GM10266 (cell line): ENCODE results near the gene NRXN3.

Source experiments
- DNase-seq: peaks from one replicate; pipeline ENCODE4 v3.0.0; 2012; ENCODE audit errors: extremely low spot score
- TF ChIP-seq, protein P1 (sequence below): IDR thresholded peaks from 2 replicates; pipeline ENCODE4 v1.5.1; 2012; ENCODE audit warnings: mild to moderate bottlenecking, low read depth; ENCODE audit not compliant: control insufficient read depth, insufficient read depth; ENCODE audit errors: missing control alignments

Gene NRXN3

DNA sequence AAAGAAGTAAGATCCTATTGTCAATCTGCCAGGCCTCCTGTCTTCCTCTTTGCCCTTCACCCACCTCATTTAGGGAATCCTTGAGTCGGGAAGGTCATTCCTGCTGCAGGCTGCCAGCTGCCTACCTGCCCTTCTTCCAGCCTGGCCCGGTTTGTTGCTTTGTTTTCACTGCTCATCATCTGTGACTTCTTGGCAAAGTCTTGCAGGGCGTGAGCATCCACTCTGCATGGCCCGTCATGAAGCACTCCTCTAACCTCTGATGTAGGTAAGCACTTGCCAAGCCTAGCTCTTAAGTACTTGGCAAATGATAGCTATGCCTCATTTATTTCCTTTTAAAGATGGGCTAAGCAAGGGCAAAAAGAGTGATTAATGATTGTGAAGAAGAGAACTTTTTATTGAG is 192.8 kb downstream of the NRXN3 start:
- no peak for DNase-seq
- TF ChIP-seq, protein P1, sequence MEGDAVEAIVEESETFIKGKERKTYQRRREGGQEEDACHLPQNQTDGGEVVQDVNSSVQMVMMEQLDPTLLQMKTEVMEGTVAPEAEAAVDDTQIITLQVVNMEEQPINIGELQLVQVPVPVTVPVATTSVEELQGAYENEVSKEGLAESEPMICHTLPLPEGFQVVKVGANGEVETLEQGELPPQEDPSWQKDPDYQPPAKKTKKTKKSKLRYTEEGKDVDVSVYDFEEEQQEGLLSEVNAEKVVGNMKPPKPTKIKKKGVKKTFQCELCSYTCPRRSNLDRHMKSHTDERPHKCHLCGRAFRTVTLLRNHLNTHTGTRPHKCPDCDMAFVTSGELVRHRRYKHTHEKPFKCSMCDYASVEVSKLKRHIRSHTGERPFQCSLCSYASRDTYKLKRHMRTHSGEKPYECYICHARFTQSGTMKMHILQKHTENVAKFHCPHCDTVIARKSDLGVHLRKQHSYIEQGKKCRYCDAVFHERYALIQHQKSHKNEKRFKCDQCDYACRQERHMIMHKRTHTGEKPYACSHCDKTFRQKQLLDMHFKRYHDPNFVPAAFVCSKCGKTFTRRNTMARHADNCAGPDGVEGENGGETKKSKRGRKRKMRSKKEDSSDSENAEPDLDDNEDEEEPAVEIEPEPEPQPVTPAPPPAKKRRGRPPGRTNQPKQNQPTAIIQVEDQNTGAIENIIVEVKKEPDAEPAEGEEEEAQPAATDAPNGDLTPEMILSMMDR, result no peak

DNA sequence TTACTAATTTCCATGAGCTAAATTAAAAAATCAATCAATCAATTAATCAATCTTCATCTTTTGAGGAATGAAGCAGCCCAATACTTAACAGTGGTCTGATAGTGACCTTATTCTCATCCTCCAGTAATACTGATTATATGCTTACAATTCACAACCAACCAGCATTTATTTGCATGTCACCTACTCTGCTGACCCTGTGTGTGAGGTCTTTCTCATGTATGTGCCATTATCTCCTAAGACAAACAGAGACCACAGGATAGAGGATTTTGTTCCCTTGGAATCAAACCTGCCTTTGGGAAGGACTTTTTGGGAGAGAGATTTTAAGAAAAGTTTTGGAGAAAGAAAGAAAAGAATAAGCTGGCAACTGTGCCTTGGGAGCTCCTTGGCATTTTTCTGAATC is 197.2 kb downstream of the NRXN3 start:
- TF ChIP-seq, protein P1, result no peak
- no peak for DNase-seq

DNA sequence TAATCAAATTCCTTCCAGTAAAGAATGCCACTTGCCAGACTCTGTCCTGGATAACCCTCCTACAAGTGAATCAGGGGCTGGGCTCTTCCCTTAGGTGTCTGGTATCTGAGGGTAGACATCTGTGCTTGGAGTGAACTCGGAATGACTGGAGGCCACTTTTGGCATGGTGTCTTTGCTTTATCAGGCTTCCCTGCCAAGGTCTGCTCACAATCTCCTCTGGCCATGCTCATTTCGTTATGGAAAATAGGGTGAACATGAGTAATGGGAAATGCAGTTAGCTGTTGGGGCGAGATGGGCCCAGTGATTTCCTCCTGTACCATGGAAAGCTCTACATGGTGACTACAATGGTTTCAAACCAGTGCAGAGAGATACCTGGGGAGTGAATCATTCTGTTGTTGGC is 212.9 kb downstream of the NRXN3 start:
- DNase-seq, result no peak
- TF ChIP-seq, protein P1, result no peak

DNA sequence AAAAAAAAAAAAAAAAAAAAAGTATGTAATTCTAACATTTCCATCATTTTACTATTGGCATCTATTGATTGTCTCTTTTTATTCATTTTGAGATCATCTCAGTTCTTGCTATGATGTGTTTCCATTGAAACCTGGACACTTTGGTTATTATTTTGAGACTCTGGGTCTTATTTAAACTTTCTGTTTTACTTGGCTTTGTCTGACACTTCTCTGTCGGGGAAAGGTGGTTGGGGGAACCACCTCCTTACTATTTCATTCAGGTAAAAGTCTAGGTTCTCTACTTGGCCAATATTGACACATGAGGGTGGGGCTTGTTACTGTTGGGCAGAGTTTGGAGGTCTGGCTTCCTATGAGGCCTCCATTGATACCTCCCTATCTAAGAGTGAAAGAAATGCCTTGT is 228.0 kb downstream of the NRXN3 start:
- DNase-seq, result no peak
- TF ChIP-seq, protein P1, result no peak

DNA sequence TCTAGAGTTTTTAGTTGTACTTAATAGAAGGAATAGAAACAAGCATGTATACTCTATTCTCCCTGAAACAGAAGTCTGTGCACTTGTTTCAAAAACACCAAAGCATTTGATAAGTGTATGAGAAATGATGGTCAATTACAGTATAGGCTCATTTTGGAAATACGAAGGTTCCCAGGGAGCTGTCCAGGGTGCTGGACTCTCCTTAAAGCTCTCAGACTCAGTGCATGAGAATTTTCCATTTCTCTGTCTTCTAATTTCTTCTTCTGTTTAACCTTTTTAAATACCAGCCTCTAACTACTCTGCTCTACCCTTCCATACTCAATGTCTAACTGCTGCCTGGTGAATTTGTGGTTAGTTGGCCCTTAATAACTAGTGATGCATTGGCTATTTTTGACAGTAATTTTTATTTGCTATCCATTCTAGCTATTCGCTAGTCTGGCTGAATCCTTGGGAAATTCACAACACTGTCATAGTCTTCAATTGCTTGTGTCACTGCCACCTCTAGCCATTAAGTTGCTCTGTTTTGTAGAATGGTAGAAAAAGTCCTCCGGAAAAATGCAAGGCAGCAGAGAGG is 229.2 kb downstream of the NRXN3 start:
- TF ChIP-seq, protein P1, result no peak
- DNase-seq, result no peak

DNA sequence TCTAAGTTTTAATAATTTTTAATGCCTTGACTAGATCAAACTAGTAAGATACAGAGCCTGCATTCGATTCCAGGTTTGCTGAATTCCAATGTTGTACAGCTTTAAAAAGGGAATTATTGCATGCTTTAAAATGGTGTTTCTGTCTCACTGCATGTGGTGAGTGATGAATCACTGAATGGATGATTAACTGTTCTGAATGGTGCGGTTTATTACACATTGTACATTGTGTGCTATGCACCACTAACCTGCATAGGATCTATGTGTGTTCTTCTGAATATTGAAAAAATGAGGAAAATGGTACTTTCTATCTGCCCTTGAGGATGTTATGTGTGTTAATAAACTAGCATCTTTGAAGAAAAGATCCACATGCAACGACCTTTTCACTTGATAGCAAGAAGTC is 231.7 kb downstream of the NRXN3 start:
- DNase-seq, result no peak

DNA sequence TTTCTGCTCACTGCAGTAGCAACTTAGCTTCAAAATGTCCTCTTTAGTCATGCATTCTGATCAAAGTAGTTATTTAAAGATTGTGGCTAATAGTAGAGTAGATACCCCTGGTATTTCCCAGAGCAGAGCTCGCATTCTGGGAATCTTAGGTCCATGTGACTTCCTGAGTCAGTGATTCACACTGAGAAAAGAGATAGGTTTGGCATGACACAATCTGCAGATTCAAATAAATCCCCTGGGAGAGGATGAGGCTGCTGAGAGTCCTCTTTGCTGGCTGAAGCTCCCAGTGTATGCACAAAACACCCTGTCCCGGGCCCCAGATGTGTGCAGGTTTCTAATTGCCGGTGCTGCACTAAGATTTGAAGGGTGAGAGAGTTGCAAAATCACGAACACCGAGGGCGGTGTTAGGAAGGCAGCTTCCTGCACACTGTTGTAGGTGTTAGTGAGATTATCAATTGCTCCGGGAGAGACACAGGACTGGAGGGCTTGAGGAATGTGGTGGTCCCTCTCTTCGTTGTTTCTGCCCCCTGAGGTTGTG is 233.2 kb downstream of the NRXN3 start:
- peak; percentile 22 for DNase-seq
- TF ChIP-seq, protein P1, result no peak

More for the DNA sequence above, 231.7 kb downstream of the NRXN3 start:
- TF ChIP-seq, protein P1, result no peak
